ENCODE results near the gene ANKFY1. TPM values are rescaled to one million over a fixed set of nuclear protein-coding genes. Genes with fewer than 3 reads are reported as not detected.

ANKFY1 gene
- total and polyA plus RNA-seq, 9 of the 15 experiments (the other 6 are each of a cell fraction or from before 2014, with no cell fraction given), result 4.3 to 25.6 (median 12.2) TPM

DNA sequence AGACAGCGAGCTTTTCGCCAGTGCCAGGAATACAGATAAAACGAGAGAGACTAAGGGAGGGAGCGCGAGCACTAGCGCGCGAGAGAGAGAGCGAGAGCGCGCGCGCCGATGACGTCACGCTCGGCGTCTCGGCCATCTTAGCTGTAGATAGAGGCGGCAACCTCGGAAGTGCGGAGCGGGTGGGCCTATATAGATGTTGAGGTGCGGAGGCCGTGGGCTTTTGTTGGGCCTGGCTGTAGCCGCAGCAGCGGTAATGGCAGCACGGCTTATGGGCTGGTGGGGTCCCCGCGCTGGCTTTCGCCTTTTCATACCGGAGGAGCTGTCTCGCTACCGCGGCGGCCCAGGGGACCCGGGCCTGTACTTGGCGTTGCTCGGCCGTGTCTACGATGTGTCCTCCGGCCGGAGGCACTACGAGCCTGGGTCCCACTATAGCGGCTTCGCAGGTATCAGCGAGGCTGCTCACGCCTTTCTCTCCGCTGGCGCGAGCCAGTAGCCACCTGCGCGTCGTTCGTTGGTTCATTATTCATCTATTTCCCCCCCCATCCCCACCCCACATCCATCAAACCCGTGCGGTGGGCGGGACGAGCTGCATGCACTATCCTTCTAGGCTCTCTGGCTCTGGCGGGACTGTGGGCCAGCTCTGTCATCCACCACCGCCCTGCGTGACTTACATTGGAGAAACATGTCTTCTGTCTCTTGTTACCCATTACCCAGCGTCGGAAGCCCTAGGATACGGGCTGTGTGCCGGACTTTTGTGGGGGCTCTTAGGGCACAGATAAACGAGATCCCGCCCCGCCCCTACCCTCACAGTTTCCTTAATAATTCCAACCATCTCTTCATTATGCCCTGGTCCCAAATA is 120.0 kb downstream of the ANKFY1 start (continued):
- TF ChIP-seq, protein P1, sequence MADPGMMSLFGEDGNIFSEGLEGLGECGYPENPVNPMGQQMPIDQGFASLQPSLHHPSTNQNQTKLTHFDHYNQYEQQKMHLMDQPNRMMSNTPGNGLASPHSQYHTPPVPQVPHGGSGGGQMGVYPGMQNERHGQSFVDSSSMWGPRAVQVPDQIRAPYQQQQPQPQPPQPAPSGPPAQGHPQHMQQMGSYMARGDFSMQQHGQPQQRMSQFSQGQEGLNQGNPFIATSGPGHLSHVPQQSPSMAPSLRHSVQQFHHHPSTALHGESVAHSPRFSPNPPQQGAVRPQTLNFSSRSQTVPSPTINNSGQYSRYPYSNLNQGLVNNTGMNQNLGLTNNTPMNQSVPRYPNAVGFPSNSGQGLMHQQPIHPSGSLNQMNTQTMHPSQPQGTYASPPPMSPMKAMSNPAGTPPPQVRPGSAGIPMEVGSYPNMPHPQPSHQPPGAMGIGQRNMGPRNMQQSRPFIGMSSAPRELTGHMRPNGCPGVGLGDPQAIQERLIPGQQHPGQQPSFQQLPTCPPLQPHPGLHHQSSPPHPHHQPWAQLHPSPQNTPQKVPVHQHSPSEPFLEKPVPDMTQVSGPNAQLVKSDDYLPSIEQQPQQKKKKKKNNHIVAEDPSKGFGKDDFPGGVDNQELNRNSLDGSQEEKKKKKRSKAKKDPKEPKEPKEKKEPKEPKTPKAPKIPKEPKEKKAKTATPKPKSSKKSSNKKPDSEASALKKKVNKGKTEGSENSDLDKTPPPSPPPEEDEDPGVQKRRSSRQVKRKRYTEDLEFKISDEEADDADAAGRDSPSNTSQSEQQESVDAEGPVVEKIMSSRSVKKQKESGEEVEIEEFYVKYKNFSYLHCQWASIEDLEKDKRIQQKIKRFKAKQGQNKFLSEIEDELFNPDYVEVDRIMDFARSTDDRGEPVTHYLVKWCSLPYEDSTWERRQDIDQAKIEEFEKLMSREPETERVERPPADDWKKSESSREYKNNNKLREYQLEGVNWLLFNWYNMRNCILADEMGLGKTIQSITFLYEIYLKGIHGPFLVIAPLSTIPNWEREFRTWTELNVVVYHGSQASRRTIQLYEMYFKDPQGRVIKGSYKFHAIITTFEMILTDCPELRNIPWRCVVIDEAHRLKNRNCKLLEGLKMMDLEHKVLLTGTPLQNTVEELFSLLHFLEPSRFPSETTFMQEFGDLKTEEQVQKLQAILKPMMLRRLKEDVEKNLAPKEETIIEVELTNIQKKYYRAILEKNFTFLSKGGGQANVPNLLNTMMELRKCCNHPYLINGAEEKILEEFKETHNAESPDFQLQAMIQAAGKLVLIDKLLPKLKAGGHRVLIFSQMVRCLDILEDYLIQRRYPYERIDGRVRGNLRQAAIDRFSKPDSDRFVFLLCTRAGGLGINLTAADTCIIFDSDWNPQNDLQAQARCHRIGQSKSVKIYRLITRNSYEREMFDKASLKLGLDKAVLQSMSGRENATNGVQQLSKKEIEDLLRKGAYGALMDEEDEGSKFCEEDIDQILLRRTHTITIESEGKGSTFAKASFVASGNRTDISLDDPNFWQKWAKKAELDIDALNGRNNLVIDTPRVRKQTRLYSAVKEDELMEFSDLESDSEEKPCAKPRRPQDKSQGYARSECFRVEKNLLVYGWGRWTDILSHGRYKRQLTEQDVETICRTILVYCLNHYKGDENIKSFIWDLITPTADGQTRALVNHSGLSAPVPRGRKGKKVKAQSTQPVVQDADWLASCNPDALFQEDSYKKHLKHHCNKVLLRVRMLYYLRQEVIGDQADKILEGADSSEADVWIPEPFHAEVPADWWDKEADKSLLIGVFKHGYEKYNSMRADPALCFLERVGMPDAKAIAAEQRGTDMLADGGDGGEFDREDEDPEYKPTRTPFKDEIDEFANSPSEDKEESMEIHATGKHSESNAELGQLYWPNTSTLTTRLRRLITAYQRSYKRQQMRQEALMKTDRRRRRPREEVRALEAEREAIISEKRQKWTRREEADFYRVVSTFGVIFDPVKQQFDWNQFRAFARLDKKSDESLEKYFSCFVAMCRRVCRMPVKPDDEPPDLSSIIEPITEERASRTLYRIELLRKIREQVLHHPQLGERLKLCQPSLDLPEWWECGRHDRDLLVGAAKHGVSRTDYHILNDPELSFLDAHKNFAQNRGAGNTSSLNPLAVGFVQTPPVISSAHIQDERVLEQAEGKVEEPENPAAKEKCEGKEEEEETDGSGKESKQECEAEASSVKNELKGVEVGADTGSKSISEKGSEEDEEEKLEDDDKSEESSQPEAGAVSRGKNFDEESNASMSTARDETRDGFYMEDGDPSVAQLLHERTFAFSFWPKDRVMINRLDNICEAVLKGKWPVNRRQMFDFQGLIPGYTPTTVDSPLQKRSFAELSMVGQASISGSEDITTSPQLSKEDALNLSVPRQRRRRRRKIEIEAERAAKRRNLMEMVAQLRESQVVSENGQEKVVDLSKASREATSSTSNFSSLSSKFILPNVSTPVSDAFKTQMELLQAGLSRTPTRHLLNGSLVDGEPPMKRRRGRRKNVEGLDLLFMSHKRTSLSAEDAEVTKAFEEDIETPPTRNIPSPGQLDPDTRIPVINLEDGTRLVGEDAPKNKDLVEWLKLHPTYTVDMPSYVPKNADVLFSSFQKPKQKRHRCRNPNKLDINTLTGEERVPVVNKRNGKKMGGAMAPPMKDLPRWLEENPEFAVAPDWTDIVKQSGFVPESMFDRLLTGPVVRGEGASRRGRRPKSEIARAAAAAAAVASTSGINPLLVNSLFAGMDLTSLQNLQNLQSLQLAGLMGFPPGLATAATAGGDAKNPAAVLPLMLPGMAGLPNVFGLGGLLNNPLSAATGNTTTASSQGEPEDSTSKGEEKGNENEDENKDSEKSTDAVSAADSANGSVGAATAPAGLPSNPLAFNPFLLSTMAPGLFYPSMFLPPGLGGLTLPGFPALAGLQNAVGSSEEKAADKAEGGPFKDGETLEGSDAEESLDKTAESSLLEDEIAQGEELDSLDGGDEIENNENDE (IDR thresholded peaks at IDR 0.05; ENCODE audit: low read depth, low read length), result no peak
- TF ChIP-seq, protein P2, sequence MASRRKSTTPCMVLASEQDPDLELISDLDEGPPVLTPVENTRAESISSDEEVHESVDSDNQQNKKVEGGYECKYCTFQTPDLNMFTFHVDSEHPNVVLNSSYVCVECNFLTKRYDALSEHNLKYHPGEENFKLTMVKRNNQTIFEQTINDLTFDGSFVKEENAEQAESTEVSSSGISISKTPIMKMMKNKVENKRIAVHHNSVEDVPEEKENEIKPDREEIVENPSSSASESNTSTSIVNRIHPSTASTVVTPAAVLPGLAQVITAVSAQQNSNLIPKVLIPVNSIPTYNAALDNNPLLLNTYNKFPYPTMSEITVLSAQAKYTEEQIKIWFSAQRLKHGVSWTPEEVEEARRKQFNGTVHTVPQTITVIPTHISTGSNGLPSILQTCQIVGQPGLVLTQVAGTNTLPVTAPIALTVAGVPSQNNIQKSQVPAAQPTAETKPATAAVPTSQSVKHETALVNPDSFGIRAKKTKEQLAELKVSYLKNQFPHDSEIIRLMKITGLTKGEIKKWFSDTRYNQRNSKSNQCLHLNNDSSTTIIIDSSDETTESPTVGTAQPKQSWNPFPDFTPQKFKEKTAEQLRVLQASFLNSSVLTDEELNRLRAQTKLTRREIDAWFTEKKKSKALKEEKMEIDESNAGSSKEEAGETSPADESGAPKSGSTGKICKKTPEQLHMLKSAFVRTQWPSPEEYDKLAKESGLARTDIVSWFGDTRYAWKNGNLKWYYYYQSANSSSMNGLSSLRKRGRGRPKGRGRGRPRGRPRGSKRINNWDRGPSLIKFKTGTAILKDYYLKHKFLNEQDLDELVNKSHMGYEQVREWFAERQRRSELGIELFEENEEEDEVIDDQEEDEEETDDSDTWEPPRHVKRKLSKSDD (conservative IDR thresholded peaks at IDR 0.05; ENCODE audit: low read length), result no peak
- TF ChIP-seq FOXA1 (IDR thresholded peaks at IDR 0.05; ENCODE audit: borderline replicate concordance) (no peak), CHD1 (IDR thresholded peaks at IDR 0.05; ENCODE audit: low read length) (peak; percentile 76), HMGXB4 (CRISPR knock-in tag; IDR thresholded peaks at IDR 0.05) (no peak), MTA1 (IDR thresholded peaks at IDR 0.05; ENCODE audit: borderline replicate concordance) (peak; percentile 96), ZBTB33 (CRISPR knock-in tag; IDR thresholded peaks at IDR 0.05) (no peak), RAD51 (IDR thresholded peaks at IDR 0.05; ENCODE audit: borderline replicate concordance, low read depth) (no peak)

All from K562 (cell line).